ELF-1 (cell line): ENCODE results near the gene GRK5.

Source experiments
- DNase-seq: peaks from one replicate; pipeline ENCODE4 v3.0.0-alpha.2; 2016; ENCODE audit warnings: low read depth, low spot score

Gene GRK5

DNA sequence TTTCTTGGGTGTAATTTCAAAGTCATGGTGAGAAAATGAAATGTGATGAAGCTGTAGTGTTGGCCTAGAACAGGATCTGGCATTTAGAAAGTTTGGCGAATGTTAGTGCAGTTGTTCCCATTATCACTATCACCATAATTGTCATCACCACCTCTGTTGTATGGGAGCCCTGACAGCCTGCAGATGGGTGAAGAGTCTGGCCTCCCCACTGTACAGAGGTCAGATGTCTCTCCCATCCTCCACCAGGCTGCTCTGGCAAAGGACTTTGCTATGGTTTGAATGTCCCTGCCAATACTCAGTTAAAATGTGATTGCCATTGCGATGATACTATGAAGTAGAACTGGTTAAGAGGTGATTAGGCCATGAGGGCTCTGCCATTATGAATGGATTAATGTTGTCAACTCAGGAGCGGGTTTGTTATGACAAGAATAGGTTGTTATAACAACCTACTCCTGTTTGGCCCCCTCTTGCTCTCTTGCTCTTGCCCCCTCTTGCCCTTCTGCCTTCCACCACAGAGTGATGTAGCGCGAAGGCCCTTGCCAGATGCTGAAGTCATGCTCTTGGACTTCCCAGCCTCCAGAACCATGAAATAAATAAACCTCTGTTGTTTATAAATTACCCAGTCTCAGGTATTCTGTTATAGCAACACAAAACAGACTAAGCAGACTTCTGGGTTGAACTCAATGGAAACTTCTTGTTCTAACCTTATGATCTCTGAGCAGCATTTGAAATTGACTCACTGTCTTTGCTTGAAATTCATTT lies 90.0 kb downstream of the GRK5 start:
- no peak for DNase-seq

DNA sequence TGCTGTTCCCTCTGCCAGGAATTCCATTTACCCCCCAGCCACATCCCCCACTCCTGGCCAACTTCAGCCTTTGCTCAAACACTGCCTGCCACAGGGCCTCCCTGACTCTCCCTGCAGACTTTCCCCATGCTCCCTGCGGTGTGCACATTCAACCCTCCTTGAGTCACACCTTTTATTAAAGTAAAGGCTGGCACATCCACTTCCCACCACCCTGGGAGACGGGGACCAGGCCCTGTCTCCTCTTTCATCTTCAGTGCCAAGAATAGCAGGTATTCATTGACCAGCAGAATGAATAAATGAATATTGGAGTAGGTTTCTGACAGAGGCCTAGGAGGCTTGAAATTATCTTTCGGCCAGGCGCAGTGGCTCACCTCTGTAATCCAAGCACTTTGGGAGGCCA lies 91.4 kb downstream of the GRK5 start:
- DNase-seq = no peak

DNA sequence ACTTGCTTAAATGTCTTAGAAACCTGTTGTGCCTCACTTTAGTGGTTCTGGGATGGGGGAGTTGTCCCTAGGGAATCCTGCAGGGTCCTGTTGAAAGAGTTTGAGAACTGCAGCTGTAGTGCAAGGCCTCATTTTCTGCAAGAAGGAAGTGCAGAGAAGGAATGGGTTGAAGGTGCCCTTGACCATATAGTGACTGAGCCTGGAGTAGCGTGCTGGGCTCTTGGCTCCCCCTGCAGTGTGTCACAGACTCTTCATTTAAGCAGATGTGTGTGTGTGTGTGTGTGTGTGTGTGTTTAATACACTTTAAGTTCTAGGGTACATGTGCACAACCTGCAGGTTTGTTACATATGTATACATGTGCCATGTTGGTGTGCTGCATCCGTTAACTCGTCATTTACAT lies 92.2 kb downstream of the GRK5 start:
- DNase-seq = no peak

DNA sequence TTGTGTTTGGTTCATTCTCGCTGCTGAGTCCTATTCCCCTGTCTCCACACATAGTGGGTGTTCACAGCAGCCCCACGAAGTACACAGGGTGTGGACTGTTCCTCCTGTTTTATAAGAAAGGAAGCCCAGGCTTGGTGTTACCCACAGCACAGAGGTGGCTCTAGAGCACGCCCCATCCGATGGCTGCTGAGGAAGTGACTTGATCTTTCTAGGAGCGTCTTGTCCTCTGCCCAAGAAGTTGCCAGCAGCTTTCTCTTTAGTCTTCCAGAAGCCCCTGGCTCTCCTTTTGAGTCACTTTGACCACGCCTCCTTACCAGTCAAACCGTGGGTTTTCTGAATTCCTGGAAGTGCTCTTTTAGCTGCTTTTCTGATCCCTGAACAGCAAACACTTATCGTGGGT lies 94.0 kb downstream of the GRK5 start:
- no peak for DNase-seq

DNA sequence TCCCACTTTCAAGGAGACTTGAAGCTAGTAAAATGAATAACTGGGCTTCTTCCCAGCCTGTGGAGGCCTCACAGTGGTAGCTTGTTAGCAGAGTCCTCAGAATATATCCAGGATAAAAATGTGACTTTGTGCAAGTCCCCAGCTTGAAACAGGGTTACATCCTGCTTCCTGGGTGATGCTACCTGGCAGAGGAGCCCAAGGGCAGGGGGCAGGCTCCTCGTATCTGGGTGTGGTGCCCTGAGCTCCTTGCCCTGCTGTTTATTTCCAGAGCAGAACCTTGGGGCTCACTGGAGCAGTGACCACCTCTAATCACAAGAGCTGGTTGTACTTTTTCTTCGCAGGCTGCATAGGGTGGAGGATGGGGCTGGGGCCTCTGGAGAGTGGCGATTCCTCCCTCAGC lies 94.8 kb downstream of the GRK5 start:
- no peak for DNase-seq

DNA sequence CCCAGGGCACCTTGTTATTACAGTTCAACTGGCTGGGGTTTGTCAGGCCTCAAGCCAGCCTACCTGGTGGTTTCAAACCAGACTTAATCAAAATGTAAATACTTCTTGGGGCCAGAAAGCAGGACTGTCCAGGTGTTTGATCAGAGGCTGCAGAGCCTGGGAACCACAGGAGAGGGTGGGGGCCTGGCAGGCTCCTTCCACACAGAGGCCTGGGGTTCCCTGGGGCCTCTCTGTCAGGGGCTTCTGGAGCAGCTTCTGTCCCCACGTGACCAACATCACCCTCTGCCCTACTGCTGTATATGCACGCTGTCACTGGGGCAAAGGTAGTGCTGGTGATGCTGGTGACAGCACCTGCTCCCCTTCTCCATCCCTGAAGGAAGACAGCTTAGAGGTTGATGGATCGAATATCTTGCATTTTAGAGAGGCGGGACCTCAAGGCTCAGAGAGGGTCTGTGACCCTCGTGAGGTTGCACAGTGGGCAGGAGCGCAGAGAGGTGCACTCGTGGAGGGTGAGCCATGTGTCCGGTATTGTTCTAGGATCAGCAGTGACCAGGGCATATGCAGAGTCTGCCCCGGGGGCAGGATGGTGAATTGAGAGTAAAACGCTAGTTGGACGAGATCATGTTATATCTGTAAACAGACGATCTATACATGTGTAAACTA lies 95.4 kb downstream of the GRK5 start:
- no peak for DNase-seq

DNA sequence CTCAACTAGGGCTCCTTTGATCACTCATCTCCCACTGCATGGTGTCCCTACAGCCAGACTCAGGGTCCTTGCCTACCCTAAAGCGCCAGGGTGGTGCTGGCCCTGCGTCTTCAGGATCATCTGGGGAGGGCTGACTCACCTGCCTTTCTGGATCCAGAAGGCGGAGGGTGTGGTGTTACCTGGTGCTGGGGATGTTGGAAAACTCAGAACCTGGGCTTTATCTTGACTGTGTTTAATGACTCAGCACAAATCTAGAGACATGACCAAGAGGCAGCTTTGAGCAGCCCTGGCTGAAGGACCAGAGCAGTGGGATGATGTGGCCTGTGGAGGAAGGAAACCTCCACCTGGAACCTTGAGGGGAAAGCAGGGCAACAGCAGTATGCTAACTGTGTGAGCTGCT lies 96.5 kb downstream of the GRK5 start:
- DNase-seq = no peak

DNA sequence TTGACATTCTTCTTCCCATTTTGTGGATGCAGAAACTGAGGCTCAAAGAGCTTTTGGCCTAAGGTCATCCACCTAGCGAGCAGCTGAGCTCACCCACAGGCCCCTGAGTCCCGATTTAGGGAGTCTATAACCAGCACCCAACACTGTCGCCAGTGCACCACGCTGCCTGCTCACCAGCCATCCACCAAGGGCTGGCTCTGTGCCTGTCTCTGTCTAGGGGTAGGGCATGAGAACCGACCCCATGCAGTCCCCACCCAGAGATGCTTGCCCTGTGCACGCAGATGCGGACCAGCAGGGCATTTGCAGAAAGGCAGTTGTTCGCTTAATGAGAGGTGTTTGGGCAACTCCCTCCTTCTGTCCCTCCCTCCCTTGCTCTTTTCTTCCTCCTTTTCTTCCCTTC lies 97.2 kb downstream of the GRK5 start:
- no peak for DNase-seq

DNA sequence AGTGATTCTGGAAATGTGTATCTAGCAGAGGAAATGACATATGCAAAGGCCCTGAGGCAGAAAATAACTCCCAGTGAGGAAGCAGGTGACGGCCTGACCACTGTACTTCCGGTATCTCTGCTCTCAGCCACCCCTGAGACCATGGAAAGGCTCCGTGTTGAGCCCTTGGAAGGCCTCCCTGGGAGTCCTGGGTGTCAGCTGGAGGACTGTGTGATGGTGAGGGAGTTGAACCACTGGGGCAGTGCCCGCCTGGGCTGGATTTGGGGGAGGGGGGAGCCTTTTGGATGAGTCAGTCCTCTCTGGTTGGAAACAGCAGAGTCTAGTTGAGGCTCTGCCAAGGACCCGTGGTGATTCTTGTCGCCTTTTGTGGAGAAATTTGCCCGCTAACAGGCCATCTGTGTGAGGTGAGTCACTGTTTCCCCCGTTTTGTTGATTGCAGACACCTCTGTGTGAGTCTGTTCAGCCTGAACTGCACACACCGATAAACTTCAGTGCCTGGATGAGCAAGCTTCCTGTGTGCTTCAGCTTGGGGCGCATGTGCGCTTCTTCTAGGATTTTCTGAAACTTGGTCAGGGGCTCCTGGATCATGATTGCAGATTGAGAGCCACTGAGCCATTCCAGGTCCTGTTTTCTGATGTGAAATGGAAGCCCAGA lies 98.6 kb downstream of the GRK5 start:
- DNase-seq = peak; percentile 61

DNA sequence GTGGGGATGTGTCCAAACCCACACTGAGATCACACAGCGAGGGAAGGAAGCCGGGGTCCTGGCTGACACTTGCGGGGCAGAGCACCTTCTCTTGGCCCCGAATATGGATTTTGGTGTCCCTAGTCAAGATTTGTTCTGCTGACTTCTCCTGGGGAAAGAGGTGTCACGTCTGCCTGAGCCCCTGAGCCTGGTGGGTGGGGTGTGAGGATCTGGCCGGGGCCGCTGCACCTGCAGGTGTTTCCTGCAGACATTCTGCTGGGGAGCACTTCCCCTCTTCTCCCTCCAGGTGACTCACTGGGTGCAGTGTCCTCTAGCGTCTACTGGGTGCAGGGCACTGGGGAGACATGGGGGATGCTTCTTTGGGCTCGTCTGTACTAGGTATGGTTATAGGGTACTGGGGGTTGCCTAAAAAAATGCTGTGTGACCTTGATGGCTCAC lies 99.2 kb downstream of the GRK5 start:
- DNase-seq = no peak

DNA sequence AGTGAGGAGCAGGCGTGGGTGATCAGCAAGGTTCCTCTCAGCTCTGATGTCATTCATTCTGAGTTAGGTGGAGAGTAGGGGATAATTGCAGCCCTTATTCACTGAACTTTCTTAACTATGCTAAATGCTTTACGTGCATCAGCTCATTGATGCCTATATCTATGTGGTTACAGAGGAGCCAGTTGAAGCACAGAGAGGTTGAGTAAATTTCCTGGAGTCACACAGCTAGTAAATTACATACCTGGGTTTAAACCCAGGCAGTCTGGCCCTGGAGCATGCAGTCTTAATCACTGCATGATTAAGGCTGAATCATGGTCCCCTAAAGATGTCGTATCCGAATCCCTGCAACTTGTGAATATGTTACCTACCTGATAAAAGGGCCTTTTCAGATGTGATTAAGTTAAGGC lies 99.6 kb downstream of the GRK5 start:
- no peak for DNase-seq

DNA sequence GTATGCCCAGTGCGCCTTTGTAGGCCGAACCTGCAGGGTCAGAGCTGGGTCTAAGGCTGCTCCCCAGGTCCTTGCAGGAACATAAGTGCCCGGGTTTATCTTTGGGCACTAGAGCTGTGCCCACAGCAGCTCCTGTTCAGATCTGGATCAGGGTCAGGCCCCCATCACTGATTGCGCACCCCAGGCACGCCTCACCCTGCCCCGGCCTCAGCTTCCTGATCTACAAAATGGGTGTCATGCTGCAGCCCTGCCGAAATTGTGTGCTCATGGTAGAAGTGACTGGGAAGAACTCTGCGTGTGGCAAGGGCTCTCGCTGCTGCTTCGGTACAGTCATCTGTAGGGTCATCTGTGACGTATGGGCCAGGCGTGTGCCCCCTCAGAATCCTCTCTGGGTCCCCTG lies 100.7 kb downstream of the GRK5 start:
- DNase-seq = no peak

DNA sequence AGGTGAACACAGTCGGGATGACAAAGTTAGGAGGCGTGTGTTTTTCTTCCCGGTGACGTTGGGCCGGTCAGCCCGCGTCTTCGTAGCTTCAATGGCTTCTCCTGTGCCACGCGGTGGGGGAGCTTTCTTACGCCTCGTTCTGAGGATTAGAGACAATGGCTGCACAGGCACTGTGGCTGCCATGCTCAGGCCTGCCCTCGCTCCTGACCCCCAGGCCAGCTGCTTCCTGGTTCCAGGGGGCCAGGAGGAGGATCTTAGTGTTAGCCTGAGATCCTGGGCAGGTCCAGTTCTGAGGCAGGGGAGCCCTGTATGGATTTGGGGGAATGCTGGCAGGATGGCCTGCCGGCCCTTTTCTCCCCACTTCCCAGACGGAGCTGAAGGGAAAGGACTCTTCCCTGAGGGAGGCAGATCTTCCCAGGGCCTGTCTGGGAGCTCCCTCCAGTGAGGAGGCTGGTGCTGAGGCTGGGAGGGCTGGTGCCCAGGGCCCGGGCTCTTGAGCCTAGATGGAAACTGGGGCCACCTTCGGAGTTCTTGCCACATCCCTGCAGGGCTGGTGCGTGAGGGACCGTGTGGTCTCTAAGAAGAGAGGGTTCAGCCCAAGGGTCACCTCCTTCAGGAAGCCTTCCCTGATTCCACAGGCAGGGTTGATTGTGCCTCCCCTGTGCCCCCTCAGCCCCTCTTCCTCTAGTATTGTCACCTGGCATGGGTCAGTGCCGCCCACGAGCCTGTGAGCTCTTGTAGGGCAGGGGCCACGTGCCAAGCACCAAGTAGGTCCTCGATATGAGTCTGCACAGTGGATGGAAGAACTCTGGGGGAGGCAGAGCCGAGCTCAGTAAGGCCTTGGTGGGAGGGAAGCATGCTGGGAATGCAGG lies 101.4 kb downstream of the GRK5 start:
- DNase-seq = no peak

DNA sequence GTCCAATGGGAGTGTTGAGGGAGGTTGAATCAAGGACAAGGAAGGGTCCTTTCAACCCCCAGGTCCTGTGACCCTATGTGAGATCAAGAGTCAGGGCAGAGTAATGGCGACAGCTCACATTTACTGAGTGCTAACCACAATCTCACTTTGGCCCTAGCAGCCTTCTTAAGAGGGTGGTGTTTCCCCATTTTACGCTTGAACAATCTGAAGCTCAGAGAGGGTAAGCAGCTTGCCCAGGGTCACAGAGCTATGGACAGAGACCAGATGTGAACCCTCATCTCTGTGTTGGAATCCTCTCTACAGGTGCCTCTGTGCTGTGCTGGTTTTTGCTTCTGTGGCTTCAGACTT lies 102.0 kb downstream of the GRK5 start:
- DNase-seq = no peak

DNA sequence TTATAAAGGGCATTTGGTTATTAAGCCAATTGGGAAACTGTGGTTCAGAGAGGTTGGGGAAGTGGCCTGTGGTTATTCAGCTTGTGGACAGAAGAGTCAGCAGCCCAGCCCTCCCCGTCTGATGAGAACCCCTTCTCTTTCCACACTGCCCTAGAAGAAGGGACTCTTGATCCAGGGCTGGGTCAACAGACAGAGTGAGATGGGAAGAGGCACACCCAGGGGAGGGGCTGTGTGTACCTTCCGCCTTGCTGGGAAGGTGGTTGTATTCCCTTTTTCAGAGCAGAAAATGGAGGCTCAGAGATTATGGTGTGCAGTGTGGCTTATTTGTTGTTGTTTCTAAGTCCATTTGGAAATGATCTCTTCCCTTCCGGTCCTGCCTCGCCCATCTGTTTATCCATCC lies 103.4 kb downstream of the GRK5 start:
- no peak for DNase-seq

DNA sequence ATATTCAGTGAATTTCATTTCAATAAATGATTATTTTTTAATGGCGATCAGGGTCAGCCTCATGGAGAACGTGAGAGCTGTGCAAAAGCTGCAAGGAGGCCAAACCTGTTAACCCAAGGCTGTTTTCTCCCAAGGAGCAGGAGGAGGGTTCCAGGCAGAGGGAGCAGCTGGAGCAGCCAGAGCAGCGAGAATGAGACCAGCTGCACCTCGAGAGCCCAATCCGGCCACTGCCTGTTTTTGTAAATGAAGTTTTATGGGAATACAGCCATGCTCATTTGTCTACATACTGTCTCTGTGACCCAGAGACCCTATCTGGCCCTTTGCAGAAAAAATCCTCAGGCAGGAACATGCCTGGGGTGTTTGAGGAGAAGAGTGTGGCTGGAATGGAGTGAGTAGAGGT lies 104.9 kb downstream of the GRK5 start:
- no peak for DNase-seq

DNA sequence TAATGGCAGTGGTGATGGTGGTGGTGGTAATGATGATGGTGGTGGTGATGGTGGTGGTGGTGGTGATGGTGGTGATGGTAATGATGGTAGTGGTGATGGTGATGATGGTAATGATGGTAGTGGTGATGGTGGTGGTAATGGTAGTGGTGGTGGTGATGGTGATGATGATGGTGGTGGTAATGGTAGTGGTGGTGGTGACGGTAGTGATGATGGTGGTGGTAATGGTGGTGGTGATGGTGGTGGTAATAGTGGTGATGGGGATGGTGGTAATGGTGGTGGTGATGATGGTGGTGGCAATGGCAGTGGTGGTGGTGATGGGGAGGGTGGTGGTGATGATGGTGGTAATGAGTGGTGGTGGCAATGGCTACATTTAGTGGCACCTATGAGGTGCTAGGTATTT lies 105.7 kb downstream of the GRK5 start:
- no peak for DNase-seq

DNA sequence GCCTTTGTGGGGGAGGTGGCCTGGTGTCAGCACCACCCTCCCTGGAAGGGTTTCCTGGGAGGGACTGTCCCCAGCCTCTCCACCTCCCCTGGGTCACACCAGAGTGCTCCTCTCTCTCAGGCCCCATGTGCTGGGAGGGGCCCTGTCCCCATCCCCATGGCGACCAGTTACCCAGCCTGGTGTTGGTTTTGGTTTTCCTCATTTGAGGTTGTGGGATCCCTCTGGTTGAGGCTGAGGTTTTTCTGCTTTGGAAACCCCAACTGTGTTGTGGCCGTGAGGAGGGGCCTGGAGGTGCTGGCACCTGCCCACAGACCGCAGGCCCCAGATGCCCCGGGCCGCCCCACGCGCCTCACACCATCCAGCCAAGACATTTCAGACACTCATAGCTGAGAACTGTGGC lies 106.3 kb downstream of the GRK5 start:
- no peak for DNase-seq

DNA sequence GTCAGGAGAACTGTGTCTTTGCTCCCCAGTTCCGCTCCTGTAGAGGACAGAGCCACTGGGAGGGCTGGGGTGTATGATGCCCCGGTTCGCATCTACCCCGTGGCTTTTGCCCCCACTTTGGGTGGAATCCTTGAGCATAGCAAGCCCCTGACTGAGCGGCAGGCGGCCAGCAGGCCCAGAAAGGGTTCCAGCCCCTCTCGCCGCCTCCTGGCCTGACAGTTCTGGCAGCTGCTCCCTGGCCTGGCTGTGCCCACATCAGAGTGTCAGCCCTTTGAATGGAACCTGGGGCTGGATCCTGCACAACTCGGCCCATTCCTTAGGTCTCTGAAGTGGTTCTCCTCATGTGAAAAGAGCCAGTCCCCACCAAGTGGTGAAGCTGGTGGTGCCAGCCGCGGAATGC lies 106.7 kb downstream of the GRK5 start:
- DNase-seq = no peak

DNA sequence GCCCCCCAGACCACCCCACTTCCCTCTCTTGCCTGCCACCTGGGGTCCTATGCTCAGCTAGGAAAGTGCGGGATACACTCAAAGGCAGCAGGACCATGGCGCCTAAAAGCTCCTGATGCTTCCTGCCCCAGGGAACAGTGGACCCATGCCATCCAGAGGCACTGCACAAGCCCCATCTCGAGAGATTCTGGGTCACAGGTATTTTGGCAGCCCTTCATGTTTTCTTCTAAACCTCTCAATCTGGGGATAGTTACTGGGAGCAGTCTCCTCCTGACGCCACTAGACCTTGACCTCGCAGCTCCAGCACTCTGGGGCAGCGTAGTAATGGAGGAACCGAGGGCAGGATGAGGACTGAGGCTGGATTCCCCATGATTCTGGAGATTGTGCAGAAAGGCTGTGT lies 107.1 kb downstream of the GRK5 start:
- no peak for DNase-seq

DNA sequence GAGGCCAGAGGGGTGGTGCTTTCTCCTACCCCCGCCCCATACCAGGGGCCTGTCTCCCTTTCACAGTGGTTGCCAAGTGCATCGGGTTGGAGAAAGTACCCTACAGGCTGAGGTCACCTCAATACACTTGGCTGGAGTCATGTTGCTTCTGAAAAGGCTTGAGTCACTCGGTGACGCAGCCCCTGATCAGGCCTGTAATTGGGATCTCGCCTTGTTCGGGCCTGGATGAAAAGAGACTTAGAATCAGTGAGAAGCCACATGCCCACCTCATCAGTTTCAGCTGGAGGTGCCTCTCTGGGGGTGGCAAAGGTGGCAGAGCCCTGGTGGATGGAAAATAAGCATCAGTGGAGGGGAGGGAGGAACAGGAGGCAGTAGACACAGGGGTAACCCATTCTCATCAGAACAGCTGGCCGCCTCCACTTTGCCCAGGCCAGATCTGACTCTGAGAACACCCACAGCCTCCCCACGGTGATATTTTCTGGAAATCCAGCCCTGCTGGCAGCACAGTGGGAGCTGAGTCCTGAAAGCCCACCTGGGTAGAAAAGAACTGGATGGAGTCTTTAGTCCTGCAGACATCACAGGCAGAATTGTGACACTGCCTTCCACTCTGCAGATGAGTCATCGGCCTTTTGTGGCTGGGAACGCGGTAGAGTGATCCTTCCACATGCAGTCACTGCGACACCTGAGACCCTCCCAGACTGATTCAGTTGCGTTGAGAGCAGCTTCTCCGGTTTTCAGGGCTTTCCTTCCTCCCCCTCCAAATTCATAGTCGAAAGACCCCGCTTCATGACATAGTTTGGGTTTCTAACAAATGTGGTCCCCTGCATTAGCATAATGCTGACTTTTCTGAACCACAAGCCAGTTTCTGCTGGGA lies 108.0 kb downstream of the GRK5 start:
- peak; percentile 71 for DNase-seq
